SH-SY5Y (cell line): ENCODE data around the gene PPT2.

Experiments
- GATA2 ChIP-seq: IDR thresholded peaks from 2 replicates; pipeline ENCODE4 v1.6.1; 2011; ENCODE audit warnings: mild to moderate bottlenecking, low read depth, low read length
- GATA3 ChIP-seq: IDR thresholded peaks from 2 replicates; pipeline ENCODE4 v1.6.1; 2011; ENCODE audit warnings: low read depth, mild to moderate bottlenecking, low read length, moderate library complexity

DNA sequence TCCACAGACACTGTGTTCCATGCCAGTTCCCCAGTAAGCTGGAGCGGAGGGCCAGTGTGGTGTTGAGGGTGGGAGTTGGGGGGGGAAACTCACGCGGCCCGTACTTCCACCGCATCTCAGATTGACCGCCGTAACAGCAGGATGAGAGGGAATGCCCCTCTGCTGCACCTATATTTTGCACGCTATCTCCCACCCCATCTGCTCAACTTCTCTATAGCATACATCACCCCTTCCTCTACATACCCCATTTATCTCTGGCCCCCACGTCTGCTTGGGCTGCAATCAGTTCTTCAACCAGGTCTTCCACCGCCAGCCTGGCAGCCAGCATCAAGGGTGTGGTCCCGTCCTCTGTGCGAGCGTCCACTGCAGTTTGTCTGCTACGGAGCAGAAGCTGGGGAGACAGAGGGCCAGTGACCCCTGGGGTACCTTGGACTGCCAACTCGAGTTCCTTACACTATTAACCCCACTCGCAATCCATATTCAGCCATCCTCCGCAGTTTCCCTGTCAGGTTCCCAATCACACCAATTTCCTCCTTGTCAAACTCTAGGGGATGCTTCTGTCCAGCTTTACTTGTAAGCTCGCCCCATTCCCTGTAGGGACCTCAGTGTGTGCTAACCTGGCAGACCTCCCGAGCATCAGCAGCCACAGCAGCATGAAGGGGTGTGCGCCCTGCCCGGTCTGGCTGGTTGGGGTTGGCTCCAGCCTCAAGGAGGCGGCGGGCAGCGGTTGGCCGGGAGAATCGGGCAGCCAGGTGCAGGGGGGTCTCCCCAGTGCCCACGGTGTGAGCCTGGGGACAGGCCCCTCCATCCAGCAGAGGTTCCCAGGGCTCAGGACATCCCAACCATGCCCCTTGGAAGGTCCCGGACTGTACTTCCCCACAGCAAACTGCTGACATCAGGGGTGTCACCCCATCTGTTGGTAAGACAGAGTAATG lies 43.0 kb downstream of the PPT2 start:
- TF ChIP-seq GATA2: peak; percentile 49
- TF ChIP-seq GATA3: no peak
